ENCODE measurements around the gene USP16. TPM values are rescaled to one million over a fixed set of nuclear protein-coding genes. Genes with fewer than 3 reads are reported as not detected.

Gene USP16
- total and polyA plus RNA-seq, 5 donors = 21.7 to 41.3 (median 33.6) TPM

- no peak for ATAC-seq
- Histone ChIP-seq H3K4me1 (ENCODE audit: control insufficient read depth, insufficient read depth, low read length) (no peaks in the 10 kb centered on the region), H3K27ac (ENCODE audit: low read length) (no peak overlapping the region), H3K4me3 (ENCODE audit: low read length) (no peak overlapping the region), H3K9me3 (ENCODE audit: control insufficient read depth, low read length) (no peaks in the 10 kb centered on the region), H3K27me3 (ENCODE audit: control insufficient read depth, insufficient read depth) (no peaks in the 10 kb centered on the region)
- WGBS = 69% methylated on average over 3 of the region's 3 CpGs
- intact Hi-C loops (cut with DNase I) = no loop called here
- no peak for DNase-seq
Observed at GRCh38 chr21:29033871-29034270, 9.4 kb downstream of the USP16 start.

DNA sequence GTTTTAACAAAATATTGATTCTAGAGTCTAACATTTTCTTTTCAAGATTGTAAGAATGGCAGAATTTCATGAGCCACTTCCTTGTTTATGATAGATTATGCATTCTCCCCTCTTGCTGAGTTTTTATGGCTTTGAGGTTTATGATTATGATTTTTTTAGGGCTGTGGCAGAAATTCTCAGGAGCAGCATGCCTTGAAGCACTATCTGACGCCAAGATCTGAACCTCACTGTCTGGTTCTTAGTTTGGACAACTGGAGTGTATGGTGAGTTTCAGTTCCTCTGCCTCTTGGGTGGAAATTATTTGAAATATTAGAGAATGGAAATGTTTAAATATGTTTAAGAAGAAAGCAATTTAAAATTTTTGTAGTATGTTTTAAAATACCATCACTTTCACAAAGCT, 10.2 kb downstream of the USP16 start:
- ATAC-seq (no peak), DNase-seq (no peak)
- Histone ChIP-seq H3K27me3 (ENCODE audit: control insufficient read depth, insufficient read depth) (no peaks in the 10 kb centered on the region), H3K4me3 (ENCODE audit: low read length) (no peak overlapping the region), H3K27ac (ENCODE audit: low read length) (no peak overlapping the region), H3K9me3 (ENCODE audit: control insufficient read depth, low read length) (no peaks in the 10 kb centered on the region), H3K4me1 (ENCODE audit: control insufficient read depth, insufficient read depth, low read length) (no peaks in the 10 kb centered on the region)
- WGBS = 93% methylated on average over 1 of the region's 1 CpG
- intact Hi-C loops (cut with DNase I) = no loop called here

- DNase-seq (no peak), ATAC-seq (no peak)
- 97% methylated on average over 5 of the region's 5 CpGs for WGBS
- no peak overlapping the region for H3K4me3 ChIP-seq (ENCODE audit: low read length)
- H3K4me1 ChIP-seq (ENCODE audit: control insufficient read depth, insufficient read depth, low read length) = no peaks in the 10 kb centered on the region
- H3K27me3 ChIP-seq (ENCODE audit: control insufficient read depth, insufficient read depth) = no peaks in the 10 kb centered on the region
- no peaks in the 10 kb centered on the region for H3K9me3 ChIP-seq (ENCODE audit: control insufficient read depth, low read length)
- intact Hi-C loops (cut with DNase I) = no loop called here
- H3K27ac ChIP-seq (ENCODE audit: low read length) = no peak overlapping the region
Observed at GRCh38 chr21:29052224-29052623, 27.8 kb downstream of the USP16 start.

DNA sequence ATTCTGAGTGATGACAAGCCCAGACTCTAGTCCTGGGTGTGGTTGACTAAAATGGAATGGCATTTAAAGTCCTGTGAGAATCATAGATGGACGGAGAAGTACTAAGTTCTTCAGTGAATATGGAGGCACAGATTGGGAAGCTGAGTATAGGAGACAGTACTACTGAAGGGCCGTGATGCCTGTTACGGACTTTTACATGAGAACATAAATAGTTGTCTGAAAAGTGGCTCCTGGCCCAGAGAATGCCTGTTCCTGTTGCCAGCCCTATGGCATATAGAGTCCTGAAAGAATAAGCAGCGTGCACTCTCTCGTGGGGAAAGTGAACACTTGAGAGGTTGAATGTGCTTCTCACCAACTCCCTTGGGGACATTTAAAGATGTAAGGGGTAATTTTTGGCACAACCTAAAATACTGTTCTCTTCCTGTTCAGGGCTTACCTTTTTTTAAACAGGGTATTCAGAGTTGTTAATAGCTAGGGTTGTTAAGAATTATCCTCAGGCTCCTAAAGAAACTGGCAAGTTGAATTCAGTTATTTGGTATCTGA, 28.6 kb downstream of the USP16 start:
- Histone ChIP-seq H3K27me3 (ENCODE audit: control insufficient read depth, insufficient read depth) (no peaks in the 10 kb centered on the region), H3K27ac (ENCODE audit: low read length) (no peak overlapping the region), H3K4me1 (ENCODE audit: control insufficient read depth, insufficient read depth, low read length) (no peaks in the 10 kb centered on the region), H3K9me3 (ENCODE audit: control insufficient read depth, low read length) (no peaks in the 10 kb centered on the region), H3K4me3 (ENCODE audit: low read length) (no peak overlapping the region)
- intact Hi-C loops (cut with DNase I) = no loop called here
- ATAC-seq = no peak
- WGBS = 86% methylated on average over 5 of the region's 5 CpGs
- no peak for DNase-seq

DNA sequence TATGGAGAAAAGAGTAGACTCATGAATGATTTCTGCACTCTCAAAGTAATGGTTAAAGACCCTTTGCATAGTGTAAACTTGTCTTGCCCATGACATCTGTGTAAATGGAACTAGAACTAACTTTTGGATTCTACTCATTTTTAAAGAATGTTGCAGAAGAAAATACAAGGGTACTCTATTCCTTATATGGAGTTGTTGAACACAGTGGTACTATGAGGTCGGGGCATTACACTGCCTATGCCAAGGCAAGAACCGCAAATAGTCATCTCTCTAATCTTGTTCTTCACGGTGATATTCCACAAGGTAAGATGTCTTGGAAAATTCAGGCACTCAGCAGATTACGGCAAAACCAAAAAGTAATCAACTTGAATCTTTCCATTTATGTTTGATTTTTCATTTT, 29.2 kb downstream of the USP16 start:
- no peaks in the 10 kb centered on the region for H3K9me3 ChIP-seq (ENCODE audit: control insufficient read depth, low read length)
- ATAC-seq (no peak), DNase-seq (no peak)
- H3K27me3 ChIP-seq (ENCODE audit: control insufficient read depth, insufficient read depth) = no peaks in the 10 kb centered on the region
- H3K4me1 ChIP-seq (ENCODE audit: control insufficient read depth, insufficient read depth, low read length) = no peaks in the 10 kb centered on the region
- H3K4me3 ChIP-seq (ENCODE audit: low read length) = no peak overlapping the region
- WGBS = 85% methylated on average over 4 of the region's 4 CpGs
- no peak overlapping the region for H3K27ac ChIP-seq (ENCODE audit: low read length)
- intact Hi-C loops (cut with DNase I) = no loop called here

GRCh38 chr21:29055080-29055479, 30.6 kb downstream of the USP16 start:
- WGBS = 88% methylated on average over 5 of the region's 5 CpGs
- DNase-seq (no peak), ATAC-seq (no peak)
- intact Hi-C loops (cut with DNase I) = no loop called here
- H3K4me1 ChIP-seq (ENCODE audit: control insufficient read depth, insufficient read depth, low read length) = no peaks in the 10 kb centered on the region
- no peak overlapping the region for H3K27ac ChIP-seq (ENCODE audit: low read length)
- H3K27me3 ChIP-seq (ENCODE audit: control insufficient read depth, insufficient read depth) = no peaks in the 10 kb centered on the region
- no peaks in the 10 kb centered on the region for H3K9me3 ChIP-seq (ENCODE audit: control insufficient read depth, low read length)
- H3K4me3 ChIP-seq (ENCODE audit: low read length) = no peak overlapping the region

DNA sequence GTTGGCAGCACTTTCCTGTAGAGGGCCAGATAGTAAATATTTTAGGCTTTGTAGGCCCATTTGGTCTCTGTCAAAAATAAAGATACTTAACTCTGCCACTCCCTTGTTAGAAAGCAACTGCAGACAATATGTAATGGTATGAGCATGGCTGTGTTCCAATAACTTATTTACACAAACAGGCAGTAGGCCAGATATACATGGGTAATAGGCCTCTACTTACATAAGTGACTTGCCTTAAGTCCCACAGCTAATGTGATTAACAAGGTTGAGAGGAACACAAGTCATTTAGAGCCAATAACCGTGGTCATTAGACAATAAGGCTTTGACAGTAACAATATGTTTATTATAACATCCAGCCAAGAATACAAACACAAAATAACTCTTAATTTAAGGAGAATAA, 31.5 kb downstream of the USP16 start:
- WGBS = 71% methylated on average over 1 of the region's 1 CpG
- Histone ChIP-seq H3K4me1 (ENCODE audit: control insufficient read depth, insufficient read depth, low read length) (no peaks in the 10 kb centered on the region), H3K27ac (ENCODE audit: low read length) (no peak overlapping the region), H3K9me3 (ENCODE audit: control insufficient read depth, low read length) (no peaks in the 10 kb centered on the region), H3K27me3 (ENCODE audit: control insufficient read depth, insufficient read depth) (no peaks in the 10 kb centered on the region), H3K4me3 (ENCODE audit: low read length) (no peak overlapping the region)
- DNase-seq (no peak), ATAC-seq (no peak)
- intact Hi-C loops (cut with DNase I) = no loop called here

DNA sequence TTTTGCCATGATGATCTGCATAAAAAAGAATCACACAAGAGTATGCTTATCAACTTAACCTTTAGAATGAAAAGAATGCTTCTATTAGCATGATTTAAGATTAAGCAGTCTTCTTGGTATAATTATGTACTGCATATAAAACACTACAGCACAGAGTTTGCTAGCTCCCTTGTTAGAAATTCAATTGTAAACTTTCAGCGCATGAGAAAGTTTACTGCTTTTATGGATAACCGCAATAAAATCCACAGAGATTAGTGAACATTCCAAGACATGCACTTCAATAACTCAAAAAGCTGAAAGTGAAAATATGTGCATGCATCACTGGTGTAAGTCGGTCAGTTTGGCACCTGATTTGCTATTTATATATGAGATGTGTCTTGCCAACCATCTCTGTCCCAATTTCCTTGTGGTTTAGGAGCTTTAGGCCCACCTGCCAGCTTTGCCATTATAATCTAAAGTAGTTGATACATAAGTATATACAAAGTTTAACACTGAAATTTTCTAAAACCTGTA, 32.1 kb downstream of the USP16 start:
- no peak for ATAC-seq
- 83% methylated on average over 3 of the region's 3 CpGs for WGBS
- Histone ChIP-seq H3K27me3 (ENCODE audit: control insufficient read depth, insufficient read depth) (no peaks in the 10 kb centered on the region), H3K4me1 (ENCODE audit: control insufficient read depth, insufficient read depth, low read length) (no peaks in the 10 kb centered on the region), H3K27ac (ENCODE audit: low read length) (no peak overlapping the region), H3K4me3 (ENCODE audit: low read length) (no peak overlapping the region), H3K9me3 (ENCODE audit: control insufficient read depth, low read length) (no peaks in the 10 kb centered on the region)
- DNase-seq = no peak
- intact Hi-C loops (cut with DNase I) = no loop called here

- no peaks in the 10 kb centered on the region for H3K4me1 ChIP-seq (ENCODE audit: control insufficient read depth, insufficient read depth, low read length)
- peak in 1 of 2 donors; percentile 25 for ATAC-seq
- H3K4me3 ChIP-seq (ENCODE audit: low read length) = no peak overlapping the region
- 62% methylated on average over 3 of the region's 3 CpGs for WGBS
- no peak overlapping the region for H3K27ac ChIP-seq (ENCODE audit: low read length)
- H3K27me3 ChIP-seq (ENCODE audit: control insufficient read depth, insufficient read depth) = no peaks in the 10 kb centered on the region
- no peaks in the 10 kb centered on the region for H3K9me3 ChIP-seq (ENCODE audit: control insufficient read depth, low read length)
- intact Hi-C loops (cut with DNase I) = no loop called here
- no peak for DNase-seq
Observed at GRCh38 chr21:29064850-29065481, 40.5 kb downstream of the USP16 start.

DNA sequence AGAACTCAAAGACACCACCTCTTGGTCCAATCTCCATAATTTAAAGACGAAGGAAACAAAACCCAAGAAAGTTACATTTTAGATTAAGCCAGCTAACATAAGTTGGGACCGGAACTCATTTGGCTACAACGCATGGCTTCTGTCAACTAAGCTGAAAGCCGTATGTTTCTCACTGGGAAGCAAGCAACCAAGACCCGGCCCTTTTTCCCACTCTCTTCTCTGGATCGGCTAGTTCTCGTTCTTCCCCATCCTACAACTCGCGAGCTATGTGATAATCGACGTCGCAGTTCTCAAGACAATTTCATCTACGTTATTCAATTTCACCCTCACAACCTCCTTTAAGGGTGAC, 48.4 kb downstream of the USP16 start:
- WGBS = 0% methylated on average over 13 of the region's 13 CpGs
- Histone ChIP-seq H3K27ac (ENCODE audit: low read length) (peak overlapping the region; percentile 94), H3K9me3 (ENCODE audit: control insufficient read depth, low read length) (no peaks in the 10 kb centered on the region), H3K4me1 (ENCODE audit: control insufficient read depth, insufficient read depth, low read length) (peaks cover 5% of the 10 kb centered on the region), H3K27me3 (ENCODE audit: control insufficient read depth, insufficient read depth) (no peaks in the 10 kb centered on the region), H3K4me3 (ENCODE audit: low read length) (peak overlapping the region; percentile 96)
- DNase-seq (no peak), ATAC-seq (peak in 1 of 2 donors; percentile 1)
- intact Hi-C loops (cut with DNase I) = no loop called here

DNA sequence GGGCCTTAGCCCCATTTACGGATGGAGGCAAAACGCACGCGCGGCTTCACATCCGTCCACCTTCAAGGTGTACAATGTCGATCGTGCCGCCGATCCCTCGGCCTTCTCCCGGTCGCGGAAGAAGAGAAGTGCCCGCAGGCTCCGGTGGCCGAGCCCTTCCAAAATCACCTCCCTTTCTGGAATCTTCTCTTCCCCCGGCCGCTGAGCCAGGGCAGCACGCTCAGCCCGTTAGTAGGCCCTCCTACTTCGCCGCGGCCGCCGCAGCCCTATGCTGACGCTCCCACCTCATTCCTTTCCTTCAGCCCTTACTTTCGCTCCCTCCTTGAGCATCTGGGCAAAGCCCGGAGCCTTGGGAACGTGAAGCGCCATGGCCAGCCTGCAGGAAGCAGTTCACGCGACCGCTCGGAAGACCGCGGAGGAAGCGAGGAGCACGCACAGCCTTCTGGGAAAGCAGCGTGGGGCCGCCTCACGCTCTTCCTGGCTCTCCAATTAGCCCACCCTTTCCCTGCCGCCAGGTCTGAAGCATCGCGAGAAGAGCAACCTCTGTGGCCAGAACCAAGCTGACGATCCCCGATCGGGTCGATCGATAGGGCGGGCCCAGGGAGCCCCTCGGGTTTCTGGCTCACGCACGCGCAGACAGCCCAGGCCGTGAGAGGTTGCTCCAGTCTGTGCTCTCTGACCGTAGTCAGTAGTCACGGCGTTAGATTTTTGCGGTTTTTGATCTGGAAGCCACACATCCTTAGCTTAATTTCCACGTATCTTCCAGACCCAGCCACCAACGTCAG, 48.9 kb downstream of the USP16 start, which contains the start of gene CCT8:
Gene CCT8 (minus strand): TSS at position 427 of the 785 bp plus-strand sequence. CDS start 58 bp downstream, at position 369.
- Histone ChIP-seq H3K4me1 (ENCODE audit: control insufficient read depth, insufficient read depth, low read length) (peaks cover 5% of the 10 kb centered on the region), H3K27ac (ENCODE audit: low read length) (peak within 1 kb of the TSS; percentile 98), H3K4me3 (ENCODE audit: low read length) (peak within 1 kb of the TSS; percentile 96), H3K9me3 (ENCODE audit: control insufficient read depth, low read length) (no peaks in the 10 kb centered on the region), H3K27me3 (ENCODE audit: control insufficient read depth, insufficient read depth) (no peaks in the 10 kb centered on the region)
- ATAC-seq (peak; percentile 98), DNase-seq (peak; percentile 99 to 100 (median 100))
- WGBS = under 1% methylated on average over 62 of the region's 62 CpGs
- intact Hi-C loops (cut with DNase I) = no loop called here

Data from right cardiac atrium (tissue), 5 donors.